Activated naive CD4-positive, alpha-beta T cell treated with anti-CD3 and anti-CD28 coated beads, Interleukin-2, amount 10 ng/mL, durations not matched to agents 7 days and 5 days (primary cell): Measurements from ENCODE around the gene ANKRD42.

ENCODE experiments used
- CTCF ChIA-PET: fragments of 350-600 bp; sonication (Branson Sonifier 250); formaldehyde crosslinking; loops from one replicate; lab custom pipeline; 2021; ENCODE audit warnings: antibody characterized with exemption; lab: Charles Lee
- DNase-seq: peaks from one replicate; pipeline ENCODE4 v3.0.0-alpha.2; 2020
- H3K27ac Mint-ChIP-seq: one replicate; pipeline ENCODE4 v1.8.0; 2021; ENCODE audit warnings: mild to moderate bottlenecking, moderate library complexity, mixed read lengths
- H3K27me3 Mint-ChIP-seq: one replicate; pipeline ENCODE4 v1.8.0; 2021; ENCODE audit warnings: mild to moderate bottlenecking, mixed read lengths
- H3K36me3 Mint-ChIP-seq: one replicate; pipeline ENCODE4 v1.8.0; 2021; ENCODE audit warnings: mixed read lengths
- H3K4me1 Mint-ChIP-seq: one replicate; pipeline ENCODE4 v1.8.0; 2021; ENCODE audit warnings: mixed read lengths
- H3K4me3 Mint-ChIP-seq: one replicate; pipeline ENCODE4 v1.8.0; 2021; ENCODE audit warnings: mild to moderate bottlenecking, moderate library complexity, mixed read lengths
- H3K9me3 Mint-ChIP-seq: one replicate; pipeline ENCODE4 v1.8.0; 2021; ENCODE audit warnings: mixed read lengths

Gene ANKRD42

DNA sequence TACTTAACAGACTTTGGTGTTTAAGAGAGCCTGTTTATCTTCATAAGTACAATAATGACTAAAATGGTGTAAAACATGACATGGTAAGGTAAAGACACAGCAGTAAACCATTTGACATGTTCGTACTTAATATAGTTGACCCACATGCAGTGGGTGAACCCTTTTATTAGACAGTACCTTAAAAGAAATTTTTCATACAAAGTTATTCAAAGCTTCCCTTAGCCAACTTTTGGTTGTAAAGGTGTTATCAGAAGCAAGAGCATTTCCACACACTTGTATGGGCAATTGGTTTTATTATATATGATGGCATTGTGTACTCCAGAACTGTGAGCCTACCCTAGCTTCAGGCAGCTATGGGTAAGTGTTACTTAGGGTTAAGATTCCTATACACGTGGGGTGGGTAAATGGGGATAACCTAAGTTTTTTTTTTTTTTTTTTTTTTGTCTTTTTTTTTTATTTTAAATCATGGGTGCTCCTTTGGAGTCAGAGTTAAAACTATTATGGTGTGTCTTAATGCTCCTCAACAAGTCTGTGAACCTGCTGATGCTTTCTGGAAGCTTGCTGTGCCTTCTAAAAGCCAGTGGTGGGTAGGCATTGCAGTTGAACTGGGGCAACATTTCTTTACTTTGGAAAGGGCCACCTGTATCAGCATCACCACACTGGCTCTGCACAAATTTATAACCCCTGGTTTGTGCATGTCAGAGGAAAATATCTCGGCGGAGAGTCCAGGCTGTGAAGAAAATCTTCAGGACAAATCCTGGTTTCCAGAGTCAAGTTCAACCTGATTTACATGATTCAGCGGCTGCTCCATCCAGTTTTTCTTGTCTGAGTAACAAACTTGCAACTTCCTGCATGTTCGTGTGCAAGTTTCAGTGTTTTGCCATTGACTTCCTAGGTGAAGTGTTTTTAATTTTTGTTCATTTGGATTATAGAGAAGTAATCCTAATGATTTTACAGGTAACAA is 33.3 kb upstream of the ANKRD42 start:
- H3K27ac Mint-ChIP-seq = peak overlapping the region; percentile 98
- CTCF ChIA-PET = interaction anchor here (0.7 to 1.4 kb wide), 3 partner anchors 90 to 290 kb away, joined by 3 to 5 read pairs (median 3); partner anchors contain the start of gene DDIAS

DNA sequence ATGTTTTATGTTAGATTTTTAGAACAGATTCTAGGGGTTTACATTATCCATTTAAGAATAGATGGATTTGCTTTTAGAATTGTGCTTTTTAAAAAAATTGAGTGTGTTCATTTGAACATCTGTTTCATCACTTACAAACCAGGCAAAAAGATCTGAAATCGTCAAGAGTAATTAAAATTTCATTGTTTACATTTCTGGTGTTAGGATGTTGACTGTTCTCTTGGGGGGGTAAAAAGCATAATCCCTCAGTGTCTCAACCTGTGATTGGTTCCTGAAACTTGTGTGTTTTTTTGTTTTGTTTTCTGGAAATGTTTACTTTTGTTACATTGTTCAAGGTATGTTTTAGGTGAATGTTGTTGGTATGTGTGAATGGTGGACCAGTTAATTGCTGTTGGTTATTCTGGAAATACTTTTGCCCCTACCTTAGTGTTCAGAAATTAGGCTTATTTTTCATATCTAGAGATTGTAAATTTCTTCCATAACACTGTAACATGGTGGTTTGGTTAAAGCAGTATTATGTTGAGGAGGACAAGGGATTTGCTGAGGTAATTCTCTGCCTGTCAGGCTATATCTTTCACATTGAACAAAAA is 31.8 kb upstream of the ANKRD42 start:
- no peak for DNase-seq
- Mint-ChIP-seq H3K36me3 (peaks cover 72% of the 10 kb centered on the region), H3K9me3 (no peaks in the 10 kb centered on the region), H3K27ac (peak overlapping the region; percentile 77), H3K4me3 (peak overlapping the region; percentile 42), H3K4me1 (peaks cover 55% of the 10 kb centered on the region), H3K27me3 (peaks cover 5% of the 10 kb centered on the region)
- CTCF ChIA-PET = interaction anchor here (1.3 kb wide), 1 partner anchor 257 kb away, joined by 3 read pairs; no protein-coding TSS in a partner anchor

More for the DNA sequence above, 33.3 kb upstream of the ANKRD42 start:
- Mint-ChIP-seq H3K9me3 (no peaks in the 10 kb centered on the region), H3K27me3 (peaks cover 5% of the 10 kb centered on the region), H3K36me3 (peaks cover 59% of the 10 kb centered on the region), H3K4me1 (peaks cover 54% of the 10 kb centered on the region), H3K4me3 (peak overlapping the region; percentile 93)
- DNase-seq = no peak

DNA sequence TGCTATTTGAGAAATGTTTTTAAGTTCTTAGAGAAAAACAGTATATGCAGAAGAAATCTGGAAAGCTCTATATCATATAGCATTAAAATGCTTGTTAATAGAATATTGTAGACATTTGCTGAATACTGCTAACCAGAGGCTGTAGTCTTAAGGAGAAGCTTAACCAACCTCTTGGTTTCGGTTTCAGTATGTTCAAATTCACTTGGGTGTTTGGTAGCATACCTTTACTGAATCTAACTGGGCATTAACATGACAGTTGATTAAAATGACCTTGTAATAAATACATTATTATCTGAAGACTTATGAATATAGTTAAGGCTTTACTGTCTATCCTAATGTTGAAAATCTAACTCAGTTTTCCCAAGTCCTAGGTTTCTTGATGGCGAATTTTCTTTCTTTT is 31.1 kb upstream of the ANKRD42 start:
- Mint-ChIP-seq H3K4me1 (peaks cover 57% of the 10 kb centered on the region), H3K9me3 (no peaks in the 10 kb centered on the region), H3K27ac (peak overlapping the region; percentile 77), H3K36me3 (peaks cover 72% of the 10 kb centered on the region), H3K4me3 (peak overlapping the region; percentile 42), H3K27me3 (no peaks in the 10 kb centered on the region)
- DNase-seq = no peak
- CTCF ChIA-PET = interaction anchor here (1.3 kb wide), 1 partner anchor 258 kb away, joined by 3 read pairs; no protein-coding TSS in a partner anchor

DNA sequence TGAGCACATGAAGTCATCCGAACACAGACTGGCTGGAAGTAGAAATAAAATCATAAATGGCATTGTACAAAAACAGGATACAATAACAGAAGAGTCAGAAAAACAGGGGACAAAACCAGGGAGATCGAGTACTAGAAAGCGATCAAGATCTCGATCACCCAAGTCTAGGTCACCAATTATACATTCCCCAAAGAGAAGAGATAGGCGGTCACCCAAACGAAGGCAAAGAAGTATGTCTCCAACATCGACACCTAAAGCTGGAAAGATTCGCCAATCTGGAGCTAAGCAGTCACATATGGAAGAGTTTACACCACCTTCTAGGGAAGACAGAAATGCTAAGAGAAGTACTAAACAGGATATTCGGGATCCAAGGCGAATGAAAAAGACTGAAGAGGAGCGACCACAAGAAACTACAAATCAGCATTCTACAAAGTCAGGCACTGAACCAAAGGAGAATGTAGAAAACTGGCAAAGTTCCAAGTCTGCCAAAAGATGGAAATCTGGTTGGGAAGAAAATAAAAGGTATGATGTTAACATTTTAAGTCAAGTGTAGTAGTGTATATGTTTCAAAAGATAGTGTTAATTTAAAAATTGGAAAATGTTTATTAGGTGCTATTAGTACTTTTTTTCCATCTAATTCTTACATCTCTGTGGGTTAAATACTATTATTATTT is 27.2 kb upstream of the ANKRD42 start:
- CTCF ChIA-PET = no interaction called here
- peaks cover 75% of the 10 kb centered on the region for H3K36me3 Mint-ChIP-seq
- H3K27me3 Mint-ChIP-seq = no peaks in the 10 kb centered on the region
- no peaks in the 10 kb centered on the region for H3K9me3 Mint-ChIP-seq
- no peak overlapping the region for H3K27ac Mint-ChIP-seq
- DNase-seq = no peak
- peaks cover 75% of the 10 kb centered on the region for H3K4me1 Mint-ChIP-seq
- no peak overlapping the region for H3K4me3 Mint-ChIP-seq

DNA sequence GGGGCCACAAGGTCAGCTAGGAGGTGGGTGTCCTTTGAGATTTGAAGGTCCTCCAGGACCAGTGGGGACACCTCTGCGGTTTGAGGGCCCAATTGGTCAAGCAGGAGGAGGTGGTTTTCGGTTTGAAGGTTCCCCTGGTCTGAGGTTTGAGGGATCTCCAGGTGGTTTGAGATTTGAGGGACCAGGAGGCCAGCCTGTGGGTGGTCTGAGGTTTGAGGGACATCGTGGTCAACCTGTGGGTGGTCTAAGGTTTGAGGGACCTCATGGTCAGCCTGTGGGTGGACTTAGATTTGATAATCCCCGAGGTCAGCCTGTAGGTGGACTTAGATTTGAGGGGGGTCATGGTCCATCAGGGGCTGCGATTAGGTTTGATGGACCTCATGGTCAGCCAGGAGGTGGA is 24.8 kb upstream of the ANKRD42 start:
- no peak for DNase-seq
- H3K4me3 Mint-ChIP-seq = no peak overlapping the region
- no peaks in the 10 kb centered on the region for H3K27me3 Mint-ChIP-seq
- peaks cover 73% of the 10 kb centered on the region for H3K36me3 Mint-ChIP-seq
- CTCF ChIA-PET = no interaction called here
- no peak overlapping the region for H3K27ac Mint-ChIP-seq
- peaks cover 76% of the 10 kb centered on the region for H3K4me1 Mint-ChIP-seq
- H3K9me3 Mint-ChIP-seq = no peaks in the 10 kb centered on the region

DNA sequence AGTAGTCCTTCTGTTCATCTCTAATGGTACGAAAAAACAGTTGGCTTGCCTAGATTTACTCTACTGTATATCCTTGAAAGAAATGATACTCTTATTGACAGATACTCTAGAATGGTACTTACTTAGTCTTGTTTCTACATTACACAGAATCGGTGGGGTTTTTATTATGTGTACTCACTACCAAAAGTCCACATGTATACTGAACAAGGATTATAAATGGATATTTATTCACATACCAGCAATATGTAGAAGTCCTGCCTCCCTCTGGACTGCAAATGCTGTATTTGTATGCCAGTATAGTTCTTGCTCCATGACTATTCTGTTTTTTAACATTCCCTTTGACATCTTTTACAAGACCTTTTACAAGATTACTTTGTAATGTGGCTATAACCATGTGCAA is 22.6 kb upstream of the ANKRD42 start:
- H3K9me3 Mint-ChIP-seq = no peaks in the 10 kb centered on the region
- CTCF ChIA-PET = no interaction called here

DNA sequence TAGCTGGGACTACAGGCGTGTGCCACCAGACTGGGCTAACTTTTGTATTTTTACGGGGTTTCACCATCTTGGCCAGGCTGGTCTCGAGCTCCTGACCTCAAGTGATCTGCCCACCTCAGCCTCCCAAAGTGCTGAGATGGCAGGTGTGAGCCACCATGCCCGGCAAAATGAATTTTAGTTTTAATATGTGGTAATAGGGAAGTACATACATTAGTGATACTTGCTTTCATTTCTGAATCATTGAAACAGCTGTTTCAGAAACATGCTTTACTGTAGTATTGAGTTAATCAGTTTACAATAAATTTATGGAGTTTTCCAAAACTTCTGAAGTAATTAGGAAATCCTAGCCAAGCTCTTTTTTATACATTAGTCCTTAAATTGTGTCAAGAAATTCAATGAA is 21.0 kb upstream of the ANKRD42 start:
- Mint-ChIP-seq H3K9me3 (no peaks in the 10 kb centered on the region), H3K4me3 (no peak overlapping the region), H3K27ac (no peak overlapping the region), H3K27me3 (no peaks in the 10 kb centered on the region), H3K4me1 (peaks cover 72% of the 10 kb centered on the region), H3K36me3 (peaks cover 67% of the 10 kb centered on the region)
- DNase-seq = no peak
- CTCF ChIA-PET = interaction anchor here (0.7 kb wide), 1 partner anchor 16 kb away, joined by 3 read pairs; no protein-coding TSS in a partner anchor

More for the DNA sequence above, 22.6 kb upstream of the ANKRD42 start:
- DNase-seq = no peak
- Mint-ChIP-seq H3K27me3 (no peaks in the 10 kb centered on the region), H3K27ac (no peak overlapping the region), H3K36me3 (peaks cover 71% of the 10 kb centered on the region), H3K4me3 (peak overlapping the region; percentile 47), H3K4me1 (peaks cover 76% of the 10 kb centered on the region)

DNA sequence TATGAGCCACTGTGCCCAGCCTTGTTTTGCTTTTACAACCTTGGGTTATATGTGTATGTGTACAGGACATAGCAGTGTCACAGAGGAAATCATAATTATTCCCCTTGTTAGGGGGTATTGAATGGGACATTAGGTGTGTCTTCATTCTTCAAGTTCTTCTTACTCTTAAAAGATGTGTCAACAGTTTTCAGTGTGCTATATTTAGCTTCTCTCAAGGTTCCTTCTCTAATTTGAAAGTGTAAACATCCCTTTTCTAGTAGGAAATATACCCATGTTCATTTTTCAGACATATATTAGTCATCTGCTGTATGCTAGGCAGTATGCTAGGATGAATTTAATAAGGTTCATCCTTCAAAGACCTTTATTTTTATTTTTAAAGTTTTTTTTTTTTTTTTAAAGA is 19.5 kb upstream of the ANKRD42 start:
- CTCF ChIA-PET = interaction anchor here (1.5 kb wide), 1 partner anchor 15 kb away, joined by 3 read pairs; no protein-coding TSS in a partner anchor

DNA sequence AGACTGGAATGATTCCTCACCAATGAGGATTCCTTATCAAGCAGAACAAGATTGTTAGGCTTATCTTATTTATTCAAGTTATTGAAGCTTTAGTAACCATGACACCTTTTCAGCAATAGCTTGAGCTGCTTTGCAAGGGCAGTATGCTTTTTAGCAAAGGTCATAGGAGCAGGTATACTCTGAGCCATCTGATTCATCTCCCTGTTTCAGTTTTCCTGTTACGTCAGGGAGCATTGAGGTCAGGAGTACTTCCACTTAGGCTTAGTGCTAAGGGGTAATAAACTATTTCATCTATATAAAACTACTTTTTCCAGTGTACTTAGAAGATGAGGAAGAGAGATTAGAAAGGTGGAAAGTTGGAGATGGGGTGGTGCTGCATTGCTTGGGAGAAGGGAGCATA is 17.7 kb upstream of the ANKRD42 start:
- H3K4me3 Mint-ChIP-seq = no peak overlapping the region
- H3K27ac Mint-ChIP-seq = no peak overlapping the region
- H3K36me3 Mint-ChIP-seq = peaks cover 55% of the 10 kb centered on the region
- no peaks in the 10 kb centered on the region for H3K27me3 Mint-ChIP-seq
- H3K4me1 Mint-ChIP-seq = peaks cover 44% of the 10 kb centered on the region
- CTCF ChIA-PET = interaction anchor here (0.6 kb wide), 1 partner anchor 121 kb away, joined by 3 read pairs; no protein-coding TSS in a partner anchor
- no peak for DNase-seq
- H3K9me3 Mint-ChIP-seq = no peaks in the 10 kb centered on the region

More for the DNA sequence above, 19.5 kb upstream of the ANKRD42 start:
- Mint-ChIP-seq H3K4me1 (peaks cover 59% of the 10 kb centered on the region), H3K36me3 (peaks cover 62% of the 10 kb centered on the region), H3K27ac (peak overlapping the region; percentile 62), H3K4me3 (no peak overlapping the region), H3K9me3 (no peaks in the 10 kb centered on the region), H3K27me3 (no peaks in the 10 kb centered on the region)
- no peak for DNase-seq

DNA sequence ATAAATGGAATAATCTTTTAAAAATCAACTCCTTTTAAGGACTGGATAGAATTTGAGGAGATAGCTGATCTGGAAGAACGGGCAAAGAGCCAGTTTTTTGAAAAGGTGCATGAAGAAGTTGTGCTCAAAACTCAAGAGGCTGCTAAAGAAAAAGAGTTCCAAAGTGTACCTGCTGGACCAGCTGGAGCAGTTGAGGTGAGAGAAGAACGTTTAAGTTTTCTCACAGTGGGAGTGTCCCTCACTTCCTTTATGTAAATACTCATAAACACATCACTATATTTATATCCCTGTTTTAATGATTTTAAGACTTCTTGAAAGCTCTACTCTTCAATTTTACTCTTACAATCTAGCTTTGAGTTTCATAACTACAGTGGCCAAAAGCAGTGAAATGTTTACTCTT is 11.7 kb upstream of the ANKRD42 start:
- no peaks in the 10 kb centered on the region for H3K27me3 Mint-ChIP-seq
- DNase-seq = no peak
- H3K9me3 Mint-ChIP-seq = no peaks in the 10 kb centered on the region
- H3K4me1 Mint-ChIP-seq = peaks cover 5% of the 10 kb centered on the region
- no peak overlapping the region for H3K27ac Mint-ChIP-seq
- CTCF ChIA-PET = no interaction called here
- H3K36me3 Mint-ChIP-seq = peaks cover 55% of the 10 kb centered on the region
- H3K4me3 Mint-ChIP-seq = no peak overlapping the region

DNA sequence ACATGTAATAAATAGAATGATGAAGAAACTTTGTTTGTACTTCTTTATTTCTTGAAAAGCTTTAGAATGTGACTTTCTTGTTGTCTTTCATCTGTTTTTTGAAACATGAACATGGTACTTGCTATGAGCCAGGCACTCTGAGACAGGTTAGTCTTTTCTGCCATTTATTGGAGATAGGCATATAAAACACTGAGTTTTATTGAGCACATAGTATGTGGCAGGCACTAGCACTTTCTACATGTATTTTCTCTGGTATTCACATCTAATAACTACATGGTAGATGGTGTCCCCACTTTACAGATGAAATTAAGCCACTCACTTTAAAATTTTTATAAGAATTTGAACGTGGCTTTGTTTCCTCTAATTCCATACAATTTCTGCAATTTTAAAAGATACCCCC is 7.7 kb upstream of the ANKRD42 start:
- no peak for DNase-seq
- no peak overlapping the region for H3K4me3 Mint-ChIP-seq
- CTCF ChIA-PET = no interaction called here
- H3K27me3 Mint-ChIP-seq = no peaks in the 10 kb centered on the region
- H3K4me1 Mint-ChIP-seq = no peaks in the 10 kb centered on the region
- no peaks in the 10 kb centered on the region for H3K9me3 Mint-ChIP-seq
- H3K36me3 Mint-ChIP-seq = peaks cover 43% of the 10 kb centered on the region
- H3K27ac Mint-ChIP-seq = no peak overlapping the region

DNA sequence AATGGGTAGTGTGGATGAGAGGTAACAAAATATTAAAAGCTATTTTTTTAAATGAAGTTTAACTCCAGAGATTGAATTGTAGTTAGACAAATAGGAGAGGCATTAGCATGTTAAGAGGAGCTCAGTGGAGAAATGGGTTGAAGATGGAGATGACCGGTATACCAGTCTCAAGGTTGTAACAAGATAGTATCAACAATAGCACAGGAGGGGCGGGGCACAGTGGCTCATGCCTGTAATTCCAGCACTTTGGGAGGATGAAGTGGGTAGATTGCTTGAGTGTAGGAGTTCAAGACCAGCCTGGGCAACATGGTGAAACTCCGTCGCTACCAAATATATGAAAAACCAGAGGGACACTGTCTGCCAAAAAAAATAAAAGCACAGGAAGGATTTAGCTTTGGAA is 6.0 kb upstream of the ANKRD42 start:
- Mint-ChIP-seq H3K27ac (no peak overlapping the region), H3K4me3 (no peak overlapping the region)

DNA sequence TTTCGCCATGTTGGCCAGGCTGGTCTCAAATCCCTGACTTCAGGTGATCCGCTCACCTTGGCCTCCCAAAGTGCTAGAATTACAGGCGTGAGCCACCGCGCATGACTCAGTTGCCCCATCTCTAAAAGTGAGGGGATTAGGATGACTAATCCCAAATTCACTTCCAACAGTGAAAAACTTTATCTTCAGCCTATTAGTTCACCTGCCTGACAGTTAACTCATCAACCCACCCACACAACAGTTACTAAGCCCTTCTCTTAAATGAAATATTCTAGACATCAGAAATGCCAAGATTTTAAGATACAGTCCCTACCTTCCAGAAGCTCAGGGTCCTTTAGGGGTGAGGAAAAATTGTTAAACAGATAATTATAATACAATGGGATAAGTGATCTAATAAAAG is 2.0 kb upstream of the ANKRD42 start:
- Mint-ChIP-seq H3K27me3 (no peaks in the 10 kb centered on the region), H3K27ac (no peak overlapping the region), H3K9me3 (no peaks in the 10 kb centered on the region), H3K36me3 (peaks cover 21% of the 10 kb centered on the region), H3K4me3 (no peak overlapping the region), H3K4me1 (peaks cover 36% of the 10 kb centered on the region)
- DNase-seq = no peak
- CTCF ChIA-PET = interaction anchor here (1.2 kb wide), 1 partner anchor 58 kb away, joined by 3 read pairs; no protein-coding TSS in a partner anchor

More for the DNA sequence above, 6.0 kb upstream of the ANKRD42 start:
- CTCF ChIA-PET = no interaction called here
- peaks cover 39% of the 10 kb centered on the region for H3K36me3 Mint-ChIP-seq
- peaks cover 8% of the 10 kb centered on the region for H3K4me1 Mint-ChIP-seq
- no peaks in the 10 kb centered on the region for H3K27me3 Mint-ChIP-seq
- no peaks in the 10 kb centered on the region for H3K9me3 Mint-ChIP-seq
- no peak for DNase-seq

DNA sequence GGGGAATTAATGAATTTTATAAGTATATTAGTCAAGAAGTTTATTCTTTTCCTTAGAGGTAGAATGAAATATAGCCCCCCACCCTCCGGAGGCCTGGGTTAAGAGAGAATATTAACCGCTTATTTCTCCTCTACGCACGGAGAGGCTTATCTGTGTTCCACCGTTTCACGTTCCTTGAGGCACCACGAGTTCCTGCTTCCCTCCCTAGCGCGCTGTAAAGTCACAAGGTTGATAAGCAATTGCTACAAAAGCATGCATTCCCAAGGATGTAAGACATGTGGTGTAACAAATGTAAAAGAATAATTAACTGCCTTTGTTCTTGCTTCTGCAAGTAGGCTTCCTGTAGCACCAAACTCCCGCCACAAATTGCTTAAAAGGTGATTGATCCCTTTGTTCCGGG is 1.5 kb upstream of the ANKRD42 start:
- no peaks in the 10 kb centered on the region for H3K9me3 Mint-ChIP-seq
- no peak overlapping the region for H3K27ac Mint-ChIP-seq
- H3K4me1 Mint-ChIP-seq = peaks cover 41% of the 10 kb centered on the region
- no peak for DNase-seq
- CTCF ChIA-PET = no interaction called here
- no peaks in the 10 kb centered on the region for H3K27me3 Mint-ChIP-seq
- H3K4me3 Mint-ChIP-seq = peak overlapping the region; percentile 89
- H3K36me3 Mint-ChIP-seq = peaks cover 18% of the 10 kb centered on the region
